ENCODE data around the gene TBKBP1.

TBKBP1 gene

DNA sequence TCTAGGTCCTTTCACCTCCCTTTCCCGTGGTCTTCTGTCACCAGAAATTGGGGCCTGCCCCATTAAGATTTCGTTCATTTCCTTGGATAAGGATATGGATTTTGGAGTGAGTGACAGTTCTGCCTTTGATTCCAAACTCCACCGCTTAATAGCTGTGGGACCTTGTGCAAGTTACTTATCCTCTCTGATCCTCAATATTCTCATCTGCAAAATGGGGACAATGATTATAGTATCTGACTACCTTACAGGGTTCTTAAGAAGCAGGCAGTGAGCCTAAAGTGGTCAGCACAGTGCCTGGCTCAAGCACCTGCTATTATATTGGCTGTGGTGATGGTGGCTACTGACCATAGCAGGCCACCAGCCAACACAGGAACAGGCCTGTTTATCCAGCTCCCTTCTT is 15.6 kb downstream of the TBKBP1 start:
- DNase-seq (ENCODE audit: extremely low spot score, insufficient read length, low read depth) (no peak), FAIRE-seq (no peak)

GRCh38 chr17:47711366-47712099 is 17.6 kb downstream of the TBKBP1 start:
- no peak for DNase-seq (ENCODE audit: extremely low spot score, insufficient read length, low read depth)
- FAIRE-seq: no peak

GRCh38 chr17:47712330-47713023 is 18.5 kb downstream of the TBKBP1 start:
- DNase-seq (ENCODE audit: extremely low spot score, insufficient read length, low read depth) (no peak), FAIRE-seq (no peak)

DNA sequence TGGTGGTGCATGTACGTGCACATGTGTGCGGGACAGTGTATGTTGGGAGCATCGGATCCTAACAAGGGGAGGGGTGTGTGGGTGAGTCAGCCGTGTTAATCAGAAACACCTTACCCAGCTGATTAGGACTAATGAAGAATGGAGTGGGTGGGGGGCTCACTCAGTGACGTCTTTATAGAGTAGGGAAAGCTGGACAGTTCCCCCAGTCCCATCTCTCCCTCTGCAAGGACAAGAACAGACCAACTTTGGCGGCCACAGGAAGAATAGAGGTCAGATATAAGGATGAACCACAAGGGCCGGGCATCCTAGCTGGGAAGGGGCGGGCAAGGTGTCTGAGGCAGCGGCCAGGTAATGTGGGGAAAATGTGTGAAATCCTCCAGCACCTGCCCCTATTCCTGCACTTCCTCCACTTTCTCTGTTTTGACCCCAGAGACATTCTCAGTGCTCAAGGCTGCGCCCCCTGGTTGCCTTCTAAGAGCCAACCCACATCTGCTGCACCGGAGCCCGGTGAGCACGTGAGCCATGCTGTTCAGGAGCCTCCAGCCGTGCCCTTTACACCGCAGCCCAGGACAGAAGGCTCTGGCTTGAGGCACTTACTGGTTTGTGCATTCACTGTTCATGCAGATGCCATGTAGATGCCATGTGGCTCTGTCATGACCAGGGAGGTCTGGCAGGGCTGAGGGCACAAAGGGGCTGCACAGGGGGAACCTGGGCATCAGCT is 20.2 kb downstream of the TBKBP1 start:
- DNase-seq (ENCODE audit: extremely low spot score, insufficient read length, low read depth): no peak
- peak; percentile 63 for FAIRE-seq

- DNase-seq (ENCODE audit: extremely low spot score, insufficient read length, low read depth): no peak
- peak; percentile 93 for FAIRE-seq
These were observed 20.9 kb downstream of the TBKBP1 start for GRCh38 chr17:47714773-47715396.

DNA sequence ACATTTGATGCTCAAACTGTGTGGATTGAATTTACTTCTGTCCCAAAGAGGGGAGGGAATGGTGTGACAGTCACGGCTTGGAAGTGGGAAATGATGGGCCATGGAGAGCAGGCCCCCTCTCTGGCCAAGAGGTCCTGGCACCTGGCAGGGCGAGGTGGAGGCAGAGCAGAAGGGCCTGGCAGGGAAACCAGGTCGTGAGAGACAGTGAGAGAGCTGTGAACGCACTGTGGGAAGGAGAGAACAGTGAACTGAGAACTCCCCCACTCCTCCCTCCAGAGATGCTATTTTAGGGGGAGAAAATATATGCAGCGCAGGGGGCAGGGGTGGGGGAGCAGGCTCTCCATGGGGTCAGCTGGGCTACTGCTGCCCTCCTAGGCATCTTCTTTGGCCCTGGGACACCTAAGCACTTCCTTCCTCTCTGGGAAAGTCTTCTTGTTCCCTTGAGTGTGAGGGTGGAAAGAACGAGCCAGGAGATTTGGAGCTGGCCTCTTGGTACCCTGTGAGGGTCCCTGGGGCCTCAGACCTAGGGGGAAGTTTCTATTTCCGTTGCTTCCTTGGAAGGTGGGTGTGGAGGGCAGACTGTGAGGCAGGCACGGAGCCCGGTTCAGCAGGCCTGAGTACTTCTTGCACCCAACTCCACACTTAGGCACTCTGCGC is 21.8 kb downstream of the TBKBP1 start:
- DNase-seq (ENCODE audit: extremely low spot score, insufficient read length, low read depth) (no peak), FAIRE-seq (peak; percentile 59)

DNA sequence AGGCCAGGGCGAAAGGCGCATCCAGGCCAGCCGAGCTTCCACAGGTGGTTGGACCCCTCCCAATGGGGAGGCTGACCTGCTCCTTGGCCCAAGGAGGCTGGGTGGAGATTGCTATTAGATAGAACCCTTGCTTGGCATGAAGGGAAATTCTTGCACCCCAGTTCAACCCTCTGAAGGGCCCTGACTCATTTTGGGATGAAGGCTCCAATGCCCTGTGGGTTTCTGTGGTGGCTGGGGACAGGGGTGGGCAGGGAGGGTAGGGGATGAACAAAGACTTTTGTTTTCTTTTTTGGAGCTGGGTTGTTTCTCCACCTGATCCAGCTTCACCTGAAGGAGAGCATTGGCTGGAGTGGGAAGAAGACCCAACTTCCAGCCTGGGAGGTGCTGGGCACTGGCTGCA is 22.4 kb downstream of the TBKBP1 start:
- FAIRE-seq (peak; percentile 51), DNase-seq (ENCODE audit: extremely low spot score, insufficient read length, low read depth) (no peak)

GRCh38 chr17:47717261-47717697 is 23.3 kb downstream of the TBKBP1 start:
- no peak for DNase-seq (ENCODE audit: extremely low spot score, insufficient read length, low read depth)
- peak; percentile 83 for FAIRE-seq

GRCh38 chr17:47717979-47718621 is 24.1 kb downstream of the TBKBP1 start:
- DNase-seq (ENCODE audit: extremely low spot score, insufficient read length, low read depth) (no peak), FAIRE-seq (peak; percentile 24)

DNA sequence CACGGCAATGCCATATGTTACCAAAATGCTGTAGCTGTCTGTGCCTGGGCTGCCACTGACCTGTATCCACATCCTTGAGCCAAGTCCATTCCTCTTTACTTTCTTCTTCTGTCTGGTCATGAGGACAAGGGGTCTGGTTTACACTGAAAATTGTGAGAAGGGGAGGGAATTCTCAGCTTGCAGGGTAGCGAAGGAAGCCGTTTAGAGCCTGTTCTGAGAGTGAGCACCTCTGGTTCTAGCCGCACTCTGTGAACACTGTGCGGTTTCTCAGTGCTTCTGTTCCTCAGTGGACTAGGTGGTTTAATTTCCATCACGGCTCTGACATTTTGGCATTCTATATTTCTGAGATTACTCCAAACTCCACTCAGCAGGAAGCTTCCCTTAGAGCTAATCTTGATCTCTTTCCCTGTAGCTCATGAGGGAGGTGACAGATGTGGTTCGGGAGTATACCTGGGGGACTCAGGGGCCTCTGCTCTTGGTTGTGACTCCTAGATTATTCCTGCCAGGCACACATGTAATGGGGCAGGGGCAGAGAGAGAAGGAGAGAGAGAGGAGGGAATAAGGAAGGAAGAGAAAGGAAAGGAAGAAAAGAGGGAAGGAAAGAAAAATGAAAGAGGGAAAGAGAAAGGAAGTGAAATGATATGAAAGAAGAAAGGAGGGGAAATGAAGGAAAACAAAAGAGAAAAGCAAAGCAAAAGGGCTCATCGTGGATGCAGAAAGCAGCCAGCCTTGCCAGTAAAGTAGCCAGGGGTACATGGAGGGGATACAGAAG is 24.9 kb downstream of the TBKBP1 start:
- FAIRE-seq: peak; percentile 33
- DNase-seq (ENCODE audit: extremely low spot score, insufficient read length, low read depth): no peak

DNA sequence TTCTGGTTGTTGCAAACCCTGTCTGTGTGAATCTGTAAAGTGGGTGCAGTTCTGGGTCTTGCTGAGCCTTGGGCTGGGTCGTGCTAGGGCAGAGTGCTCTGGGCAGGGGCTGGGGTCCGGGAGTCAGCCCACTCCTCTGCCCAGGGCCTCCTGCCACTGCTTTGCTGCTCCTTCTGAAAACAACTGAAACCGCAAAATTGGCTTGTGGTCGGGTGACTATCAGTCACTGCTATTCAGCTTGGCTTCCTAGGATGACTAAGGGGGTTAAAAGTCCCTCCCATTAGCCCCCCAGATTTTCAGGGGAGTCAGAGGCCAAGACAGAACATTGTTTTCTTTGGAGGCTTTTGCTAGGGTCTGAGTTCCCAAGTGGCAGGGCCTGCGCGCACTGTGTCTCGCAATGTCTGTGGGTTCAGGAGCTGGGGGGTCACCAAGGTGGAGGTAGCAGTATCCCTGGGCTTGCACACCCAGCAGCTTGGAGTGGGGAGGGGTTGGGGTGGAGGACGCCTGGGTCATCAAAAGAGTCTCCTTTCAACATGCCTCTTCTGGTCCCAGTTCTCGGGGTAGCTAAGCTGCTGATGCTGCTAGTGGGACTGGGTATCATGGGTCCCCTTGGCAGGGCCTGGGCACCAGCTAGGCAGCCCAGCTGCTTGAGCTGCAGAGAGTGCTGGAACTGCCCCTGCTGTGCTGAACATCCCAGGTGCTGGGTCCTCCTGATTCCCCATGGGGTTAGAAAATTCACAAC is 25.6 kb downstream of the TBKBP1 start:
- FAIRE-seq (peak; percentile 84), DNase-seq (ENCODE audit: extremely low spot score, insufficient read length, low read depth) (no peak)

GRCh38 chr17:47720196-47720595 is 26.2 kb downstream of the TBKBP1 start:
- DNase-seq (ENCODE audit: extremely low spot score, insufficient read length, low read depth) (no peak), FAIRE-seq (no peak)

DNA sequence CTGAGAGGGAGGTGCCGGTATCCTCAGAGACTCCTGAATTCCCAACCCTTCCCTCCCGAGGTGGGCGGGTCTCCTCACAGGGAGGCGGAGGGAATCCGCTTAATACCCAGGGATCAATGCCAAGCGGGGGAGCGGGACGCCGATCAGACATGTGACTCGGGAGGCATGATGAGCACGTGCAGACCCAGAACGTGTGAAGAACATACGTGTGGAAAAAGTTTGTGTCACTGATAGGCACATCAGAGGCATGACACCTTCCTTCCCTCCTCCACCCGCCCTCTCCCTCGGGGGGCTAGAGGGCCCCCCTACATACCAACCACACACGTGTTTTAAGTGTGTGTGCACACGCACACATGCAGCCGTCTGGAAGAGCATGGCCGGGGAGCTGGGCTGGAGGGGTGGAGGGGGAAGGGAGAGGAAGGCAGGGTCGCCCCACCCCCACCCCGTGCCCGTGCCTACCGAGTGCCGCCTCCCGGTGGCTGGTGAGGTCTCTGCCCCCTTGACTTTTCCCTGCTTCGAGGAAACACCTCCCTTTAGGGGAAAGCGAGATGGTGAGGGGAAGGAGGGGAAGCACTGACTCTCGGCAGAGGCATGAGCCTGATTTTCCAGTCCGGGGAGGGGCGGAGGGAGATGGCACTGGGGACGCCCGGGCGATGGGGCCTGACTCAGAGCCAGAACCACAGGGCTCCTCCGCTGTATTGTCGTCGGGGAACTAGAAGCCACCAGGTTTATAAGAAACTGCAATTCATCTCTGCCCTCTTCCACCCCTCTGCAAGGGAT is 27.0 kb downstream of the TBKBP1 start:
- peak; percentile 77 for FAIRE-seq
- no peak for DNase-seq (ENCODE audit: extremely low spot score, insufficient read length, low read depth)

- DNase-seq (ENCODE audit: extremely low spot score, insufficient read length, low read depth) (no peak), FAIRE-seq (no peak)
These were observed 27.8 kb downstream of the TBKBP1 start for GRCh38 chr17:47721725-47722124.

GRCh38 chr17:47724705-47725104 is 30.7 kb downstream of the TBKBP1 start:
- DNase-seq (ENCODE audit: extremely low spot score, insufficient read length, low read depth) (no peak), FAIRE-seq (no peak)

DNA sequence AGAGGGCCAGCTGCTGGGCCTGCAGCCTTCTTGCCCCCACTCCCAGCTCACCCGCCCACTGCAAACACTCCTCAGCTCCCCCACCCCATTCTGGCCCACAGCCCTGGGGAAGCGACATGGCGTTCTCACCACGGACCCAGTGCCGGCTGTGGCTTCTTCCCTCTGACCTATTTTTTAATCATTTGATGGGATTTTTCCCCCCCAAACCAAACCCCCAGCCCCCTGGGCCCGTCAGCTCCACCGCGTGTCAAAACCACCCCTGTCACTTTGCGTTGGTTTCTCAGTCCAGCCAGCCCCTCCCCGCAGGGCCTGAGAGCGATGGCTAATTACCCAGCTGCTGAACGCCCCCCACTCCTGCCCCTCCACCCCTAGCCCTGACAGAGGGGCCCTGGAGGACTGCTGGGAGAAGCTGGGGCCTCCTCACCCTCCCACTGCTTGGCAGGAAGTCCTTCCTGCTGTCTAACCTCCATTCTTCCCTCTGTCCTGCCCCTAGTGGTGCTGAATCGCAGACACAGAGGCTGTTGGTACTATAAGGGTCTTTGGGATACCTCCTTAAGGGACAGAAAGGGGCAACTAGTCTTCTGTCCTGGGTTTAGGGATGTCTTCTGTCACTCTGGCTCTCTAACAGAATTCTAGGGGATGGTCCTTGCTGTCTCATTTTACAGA is 31.6 kb downstream of the TBKBP1 start:
- DNase-seq (ENCODE audit: extremely low spot score, insufficient read length, low read depth) (no peak), FAIRE-seq (no peak)

Data from GM18507 (cell line).